GM19455 (cell line): ENCODE data around the gene PRPF8.
"Not testable (repeated sequence)": the region's sequence is repeated elsewhere in the genome, so short reads cannot be mapped to it uniquely, and the experiment has no call there.

Experiments
- ATAC-seq: cut with Tn5 transposase; IDR thresholded peaks from one replicate; pipeline ENCODE4 v1.9.1; 2021; ENCODE audit not compliant: unreplicated experiment

PRPF8 gene

GRCh38 chr17:1716912-1717695 is 32.4 kb upstream of the PRPF8 start:
- ATAC-seq, result peak; percentile 39

DNA sequence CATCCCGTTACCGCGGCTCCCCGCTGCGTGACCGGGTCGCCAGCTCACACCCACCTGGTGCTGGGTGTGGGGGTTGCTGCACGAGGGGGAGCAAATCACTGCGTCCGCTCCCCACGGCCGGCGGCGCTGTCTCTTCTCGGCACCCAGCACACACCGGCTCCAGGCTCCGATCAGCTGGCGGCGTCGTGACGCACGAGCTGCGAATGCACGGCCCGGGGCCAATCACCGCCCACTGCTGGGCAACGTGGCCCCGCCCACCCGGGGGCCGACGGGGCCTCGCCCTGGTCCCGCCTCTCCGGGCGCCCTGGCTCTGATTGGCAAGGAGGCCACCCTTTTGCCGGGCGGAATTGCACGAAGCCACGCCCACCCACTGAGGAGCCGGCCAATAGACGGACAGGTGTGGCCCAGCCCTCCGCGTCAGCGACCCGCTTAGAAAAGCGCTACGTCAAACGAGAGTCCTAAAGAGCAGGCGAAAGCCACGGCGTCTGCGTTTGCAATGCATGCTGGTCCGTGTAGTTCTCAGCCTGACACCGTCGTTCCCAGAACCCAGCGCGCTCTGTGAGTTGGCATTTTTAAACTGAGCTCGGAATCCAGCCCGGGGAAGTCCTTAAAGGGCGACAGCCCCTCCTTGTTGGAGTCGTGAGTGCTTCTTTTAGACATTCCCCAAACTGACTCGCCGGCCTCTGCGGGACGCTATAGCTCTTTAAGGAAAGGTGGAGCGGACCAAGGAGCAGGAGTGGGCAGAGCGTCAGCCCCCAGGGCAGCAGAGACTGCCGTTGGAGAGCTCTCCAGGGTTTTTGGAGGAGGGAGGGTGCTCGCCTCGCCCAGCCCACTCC is 31.6 kb upstream of the PRPF8 start:
- ATAC-seq, result peak; percentile 72

DNA sequence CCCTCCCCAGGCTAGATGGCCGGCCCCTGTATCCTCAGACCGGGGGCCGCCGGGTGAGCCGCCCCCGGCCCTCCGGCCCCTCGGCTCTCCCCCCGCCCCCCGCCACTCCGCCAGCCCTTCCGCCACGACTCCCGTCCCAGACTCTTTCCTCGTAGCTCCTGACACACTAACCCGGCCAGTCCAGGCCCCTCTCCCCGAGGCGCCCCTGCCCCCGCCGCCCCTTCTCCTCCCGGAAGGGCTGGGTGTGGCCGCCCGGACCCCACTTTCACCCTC is 31.1 kb upstream of the PRPF8 start:
- no peak for ATAC-seq

DNA sequence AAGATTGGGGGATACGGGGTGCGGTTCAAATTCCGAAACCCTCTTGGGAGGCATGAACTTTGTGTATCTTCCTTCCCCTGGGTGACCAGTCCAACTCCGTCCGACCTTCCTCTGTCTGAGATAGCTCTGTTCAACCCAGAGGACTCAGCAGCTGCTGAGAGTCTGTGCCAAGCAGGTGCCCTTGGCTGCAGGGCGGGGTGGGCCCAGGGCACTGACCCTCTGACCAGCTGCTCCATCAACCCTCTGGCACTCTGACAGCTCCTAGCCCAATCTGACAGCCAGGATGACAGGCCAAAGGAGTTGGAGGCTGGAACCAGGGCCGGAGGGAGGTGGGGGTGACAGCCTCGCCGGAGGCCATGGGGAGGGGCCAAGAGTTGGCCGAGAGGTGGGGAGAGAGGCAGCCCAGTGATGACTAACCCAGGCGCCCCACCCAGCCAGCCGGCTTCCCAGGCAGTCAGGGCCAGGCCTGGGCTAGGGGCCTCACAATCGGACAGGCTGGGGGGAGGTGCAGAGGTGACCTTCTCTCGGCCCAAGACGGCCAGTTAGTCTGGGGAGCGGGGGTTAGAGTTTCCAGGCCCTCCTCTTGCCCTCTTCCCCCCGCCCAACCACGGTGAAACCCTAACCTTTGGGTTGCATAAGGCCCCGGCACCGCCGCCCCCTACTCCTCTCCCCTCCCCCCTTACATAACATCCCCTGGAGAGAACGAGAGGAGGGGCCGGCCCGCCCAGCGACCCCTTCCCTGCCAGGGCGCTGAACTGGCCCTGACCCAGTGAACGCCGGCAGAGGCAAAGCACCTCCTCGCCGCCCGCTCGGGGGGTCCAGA is 30.5 kb upstream of the PRPF8 start:
- no peak for ATAC-seq

DNA sequence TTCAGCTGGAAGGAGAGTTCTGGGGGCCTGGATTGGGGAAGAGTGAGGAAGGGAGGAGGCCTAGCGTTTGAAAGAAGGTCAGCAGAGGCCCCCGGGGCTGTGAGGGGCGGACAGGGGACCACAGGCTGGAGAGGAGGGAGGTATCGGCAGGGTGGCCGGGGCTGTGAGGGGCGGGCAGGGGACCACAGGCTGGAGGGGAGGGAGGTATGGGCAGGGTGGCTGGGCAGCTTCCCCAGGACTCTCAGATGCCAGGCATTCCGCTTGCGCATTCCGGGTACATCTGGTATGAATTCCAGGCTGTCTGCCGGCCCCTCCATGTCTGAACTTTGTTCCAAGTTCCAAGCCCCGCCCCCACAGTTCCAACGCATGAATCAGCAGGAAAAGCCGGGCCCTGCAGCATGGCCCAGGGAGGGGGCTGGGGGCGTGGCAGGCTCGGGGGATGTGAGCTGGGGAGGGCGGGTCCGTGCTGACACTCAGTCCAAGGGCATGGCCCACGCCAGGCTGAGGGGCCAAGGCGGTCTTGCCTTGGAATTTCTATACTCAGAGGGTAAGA is 29.8 kb upstream of the PRPF8 start:
- no peak for ATAC-seq

DNA sequence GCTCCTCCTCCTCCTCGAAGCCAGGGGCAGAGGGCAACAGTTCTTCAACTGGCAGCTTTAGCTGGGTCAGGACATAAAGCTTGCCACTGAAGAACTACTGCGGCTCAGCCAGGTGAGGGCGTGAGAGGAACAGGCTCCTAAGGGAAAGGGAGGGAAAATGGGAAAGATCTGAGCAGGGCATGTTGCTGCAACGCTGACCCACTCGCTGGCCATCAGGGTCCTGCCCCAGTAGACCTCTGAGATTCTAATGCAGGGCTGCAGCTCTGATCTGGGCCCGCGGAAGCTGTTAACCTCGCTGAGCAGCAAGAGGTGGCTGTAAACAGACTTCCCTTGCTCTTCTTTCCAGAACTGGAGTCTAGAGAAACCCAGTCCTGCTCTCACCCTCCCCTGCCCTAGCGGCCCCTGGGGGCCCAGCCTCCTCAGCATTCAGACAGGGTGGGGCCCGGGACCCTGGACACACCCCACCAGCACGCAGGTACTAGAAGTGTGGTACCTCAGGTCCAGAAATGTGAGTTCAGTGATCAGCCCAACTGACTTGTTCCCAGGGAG is 29.3 kb upstream of the PRPF8 start:
- no peak for ATAC-seq

DNA sequence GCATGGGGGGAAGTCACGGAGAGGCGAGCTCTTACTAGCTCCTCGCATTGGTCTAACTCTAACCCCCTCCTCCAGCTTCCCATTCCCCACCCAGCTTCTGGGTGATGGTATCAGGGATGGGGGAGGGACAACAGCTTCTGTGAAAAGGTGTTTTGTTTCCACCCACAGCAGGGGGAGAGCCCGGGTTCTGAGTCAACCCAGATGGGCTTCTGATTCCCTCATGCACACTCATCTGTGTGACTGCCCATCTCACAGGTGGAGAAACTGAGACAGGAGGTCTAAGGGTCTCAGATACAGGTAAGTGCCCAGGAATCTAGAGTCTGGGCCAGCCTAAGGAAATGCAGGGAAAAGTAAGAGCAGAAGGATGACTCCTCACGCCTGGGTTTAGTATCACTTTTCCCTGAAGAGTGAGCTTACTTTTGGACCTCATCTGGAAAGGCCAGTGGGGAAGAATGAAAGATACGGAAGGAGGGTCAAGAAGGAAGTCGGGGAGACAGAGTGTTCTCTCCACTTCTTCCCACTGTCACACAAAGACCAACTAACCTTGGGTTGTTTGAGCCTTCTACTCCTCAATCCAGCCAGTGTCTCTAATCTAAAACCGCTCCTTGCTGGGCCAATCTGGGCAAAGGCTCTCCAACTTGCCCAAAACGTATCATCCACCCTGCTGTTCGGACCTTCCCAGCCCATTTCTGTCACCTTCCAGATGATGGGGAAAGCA is 28.7 kb upstream of the PRPF8 start:
- ATAC-seq, result no peak

DNA sequence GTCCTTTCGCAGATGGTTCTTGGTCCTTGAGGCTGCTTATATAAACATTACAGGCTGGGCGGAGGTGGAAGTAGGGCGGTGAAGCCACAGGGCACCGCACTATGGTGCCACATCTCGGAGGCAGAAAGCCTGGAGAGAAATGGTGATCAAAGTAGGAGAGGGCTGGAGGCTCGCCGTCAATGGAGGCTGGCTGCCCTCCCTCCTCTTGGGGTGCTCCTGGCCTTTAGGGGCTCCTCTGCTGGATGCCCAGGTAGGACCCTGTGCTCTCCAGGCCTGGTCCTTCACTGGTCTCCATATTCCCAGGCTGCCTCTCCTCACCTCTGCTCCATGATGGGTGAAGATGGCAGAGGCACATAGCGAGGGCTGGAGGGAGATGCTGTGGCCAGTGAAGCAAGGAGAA is 27.6 kb upstream of the PRPF8 start:
- no peak for ATAC-seq

GRCh38 chr17:1711804-1712203 is 27.1 kb upstream of the PRPF8 start:
- no peak for ATAC-seq

DNA sequence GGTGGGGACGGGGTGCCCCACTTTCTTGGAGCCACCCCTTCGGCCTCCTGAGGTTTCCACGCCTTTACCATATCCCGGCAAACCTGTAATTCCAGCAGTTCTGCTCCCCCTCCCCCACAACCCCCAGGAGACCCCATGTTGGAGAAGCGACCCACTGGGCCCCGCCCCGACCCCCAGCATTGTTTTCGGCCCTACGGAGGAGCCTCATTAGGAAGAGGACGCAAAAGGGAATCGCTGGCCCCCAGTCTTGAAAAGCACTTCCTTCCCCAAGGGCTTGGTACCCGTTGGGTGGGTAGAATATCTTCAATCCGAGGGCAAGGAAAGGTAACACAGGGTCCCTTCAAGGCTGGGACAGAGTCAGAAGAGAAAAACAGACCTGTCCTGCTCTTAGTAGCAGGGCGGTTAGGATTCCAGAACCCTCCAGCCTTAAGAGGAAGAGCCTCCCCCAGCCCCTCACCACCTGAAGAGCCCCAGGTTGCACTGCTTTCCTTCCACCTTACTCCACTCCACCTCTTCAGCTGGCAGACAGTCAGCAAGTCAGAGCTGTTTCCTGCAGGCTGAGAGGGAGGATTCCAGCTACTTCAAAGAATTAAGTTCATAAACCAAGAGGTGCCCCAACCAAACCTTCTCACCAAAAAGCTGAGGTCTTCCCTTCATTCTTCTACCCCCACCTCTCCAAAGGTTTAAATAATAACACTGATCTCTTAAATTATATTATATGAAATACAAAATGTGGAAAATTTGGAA is 26.3 kb upstream of the PRPF8 start:
- no peak for ATAC-seq

DNA sequence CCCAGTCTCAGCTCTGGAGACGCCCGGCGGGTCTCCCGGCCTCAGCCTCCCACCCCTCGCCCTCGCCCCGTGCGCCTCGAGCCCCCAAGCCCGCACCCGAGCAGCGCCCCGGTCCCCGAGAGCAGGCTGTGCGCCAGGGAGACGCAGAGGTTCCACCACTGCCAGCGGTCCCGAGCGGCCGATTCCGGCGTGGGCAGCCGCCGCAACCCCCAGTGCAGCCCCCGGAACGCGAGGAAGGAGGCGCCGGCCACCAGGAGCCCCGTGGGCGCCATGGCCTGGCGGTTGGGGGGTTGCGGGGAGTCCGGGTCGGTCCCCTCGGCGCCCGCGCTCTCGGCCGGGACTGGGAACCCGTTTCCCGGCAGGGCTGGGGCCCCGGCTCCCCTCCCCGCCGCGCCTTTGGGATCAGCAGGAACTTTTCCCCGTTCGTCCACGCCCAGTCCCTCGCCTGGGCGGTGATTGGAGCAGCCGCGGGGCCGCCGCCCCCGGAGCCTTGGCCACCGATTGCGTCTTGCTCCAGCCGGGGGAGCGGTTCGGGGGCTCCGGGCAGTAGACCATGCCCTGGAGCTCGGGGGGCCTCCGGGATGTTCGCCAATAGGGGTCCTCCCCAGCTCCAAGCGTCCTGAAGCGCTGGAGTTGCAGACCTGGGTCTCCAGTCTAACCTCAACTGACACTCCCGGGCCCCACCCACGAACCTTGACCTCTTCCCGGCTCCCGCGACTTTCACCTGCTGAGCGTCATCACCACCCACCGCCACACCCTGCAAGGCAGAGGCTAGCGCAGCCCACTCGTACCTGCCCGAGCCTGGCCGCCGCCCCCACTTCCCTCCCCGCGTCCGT is 25.5 kb upstream of the PRPF8 start, which contains the start of gene TLCD2:
TSS of gene TLCD2 (minus strand) at position 407 of the 836 bp plus-strand sequence. CDS start at position 272, 135 bp downstream.
- ATAC-seq, result no peak

- ATAC-seq, result no peak
These were observed 24.8 kb upstream of the PRPF8 start for GRCh38 chr17:1709403-1709951.

DNA sequence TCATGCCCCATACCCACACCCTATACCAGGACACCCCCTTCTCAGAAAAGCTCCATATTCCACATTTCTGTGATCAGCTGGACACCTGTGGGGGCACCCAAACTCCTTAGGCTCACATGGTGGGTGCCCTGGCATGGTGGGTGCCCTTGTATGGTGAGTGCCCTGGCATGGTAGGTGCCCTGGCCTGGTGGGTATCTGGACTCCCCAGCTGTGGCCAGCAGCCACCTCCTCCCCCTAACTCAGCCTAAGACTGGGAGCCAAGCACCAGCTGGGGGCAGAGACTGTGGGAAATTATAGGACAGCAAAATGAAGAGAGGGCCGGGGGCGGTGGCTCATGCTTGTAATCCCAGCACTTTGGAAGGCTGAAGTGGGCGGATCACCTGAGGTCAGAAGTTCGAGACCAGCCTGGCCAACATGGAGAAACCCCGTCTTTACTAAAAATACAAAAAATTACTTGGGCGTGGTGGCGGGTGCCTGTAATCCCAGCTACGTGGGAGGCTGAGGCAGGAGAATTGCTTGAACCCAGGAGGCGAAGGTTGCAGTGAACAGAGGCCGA is 24.2 kb upstream of the PRPF8 start:
- ATAC-seq, result not testable (repeated sequence)

GRCh38 chr17:1707107-1707506 is 22.4 kb upstream of the PRPF8 start:
- no peak for ATAC-seq

DNA sequence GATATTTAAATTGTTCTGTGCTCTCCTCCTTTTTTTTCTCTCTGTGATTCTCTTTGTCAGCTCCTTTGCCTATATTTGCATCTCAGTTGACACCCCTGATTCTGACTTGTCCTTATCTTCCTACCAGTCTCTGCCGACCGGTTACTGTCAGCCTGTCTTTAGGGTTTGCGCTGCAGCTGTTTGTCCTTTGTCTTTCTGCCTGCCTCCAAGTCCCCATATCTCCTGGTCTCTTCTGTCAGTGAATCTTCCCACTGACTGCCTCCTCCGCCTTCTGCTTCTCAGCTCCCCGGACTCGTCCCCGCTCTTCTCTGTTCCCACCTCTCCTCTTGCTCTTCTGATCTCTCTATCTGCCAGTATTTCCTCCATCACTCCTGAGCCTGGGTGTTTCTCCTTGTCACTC is 20.3 kb upstream of the PRPF8 start:
- ATAC-seq, result no peak

DNA sequence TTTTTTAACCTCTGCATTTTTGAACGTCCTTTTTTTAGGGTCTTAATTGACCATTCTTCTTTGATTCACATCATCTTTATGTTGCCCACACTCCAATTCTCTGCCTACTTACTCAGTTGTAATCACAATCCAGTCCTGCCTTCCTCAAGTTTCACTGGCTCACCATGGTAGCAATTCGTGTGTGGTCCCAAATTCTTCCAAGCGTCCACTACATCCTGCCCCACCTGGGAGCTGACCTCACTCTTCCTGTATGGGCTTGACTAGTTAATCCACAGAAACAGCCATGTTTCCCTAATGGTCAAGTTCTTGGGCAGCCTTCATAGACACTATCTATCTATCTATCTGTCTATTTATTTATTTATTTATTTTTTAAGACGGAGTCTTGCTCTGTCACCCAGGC is 18.4 kb upstream of the PRPF8 start:
- no peak for ATAC-seq

DNA sequence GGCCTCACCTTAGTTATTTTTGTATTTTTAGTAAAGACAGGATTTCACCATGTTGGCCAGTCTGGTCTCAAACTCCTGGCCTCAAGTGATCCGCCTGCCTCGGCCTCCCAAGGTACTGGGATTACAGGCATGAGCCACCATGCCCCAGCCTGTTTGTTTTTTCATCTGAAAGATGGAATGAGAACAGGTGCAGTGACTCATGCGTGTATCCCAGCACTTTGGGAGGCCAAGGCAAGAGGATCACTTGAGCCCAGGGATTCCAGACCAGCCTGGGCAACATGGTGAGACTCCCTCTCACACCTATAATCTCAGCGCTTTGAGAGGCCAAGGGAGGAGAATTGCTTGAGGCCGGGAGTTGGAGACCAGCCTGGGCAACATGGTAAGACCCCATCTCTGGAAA is 15.2 kb upstream of the PRPF8 start:
- not testable (repeated sequence) for ATAC-seq

- ATAC-seq, result no peak
These were observed 13.0 kb upstream of the PRPF8 start for GRCh38 chr17:1697681-1698080.
